Middle frontal gyrus (tissue), 1 donor: ENCODE measurements around the gene TTBK2.

ENCODE experiments used
- DNase-seq: peaks from one replicate; pipeline ENCODE4 v3.0.0-alpha.2; 2015; ENCODE audit warnings: low spot score; ENCODE audit errors: extremely low spot score

TTBK2 gene

GRCh38 chr15:42693942-42694341 is 226.6 kb downstream of the TTBK2 start:
- DNase-seq: no peak

- DNase-seq: no peak
Measured at GRCh38 chr15:42693496-42693895, 227.1 kb downstream of the TTBK2 start.

GRCh38 chr15:42692997-42693396 is 227.6 kb downstream of the TTBK2 start:
- no peak for DNase-seq

GRCh38 chr15:42692536-42692935 is 228.0 kb downstream of the TTBK2 start:
- no peak for DNase-seq

GRCh38 chr15:42691770-42692169 is 228.8 kb downstream of the TTBK2 start:
- no peak for DNase-seq

GRCh38 chr15:42691308-42691707 is 229.3 kb downstream of the TTBK2 start:
- no peak for DNase-seq
